DLD1 (cell line): ENCODE data around the gene NXPE3.

Source experiments
- in situ Hi-C: cut with HindIII; loops from 2 replicates; pipeline ENCODE4 v1.10.0; 2017; ENCODE audit warnings: low sequenced_read_pairs

NXPE3 gene

GRCh38 chr3:101801174-101801573 lies 22.2 kb downstream of the NXPE3 start:
- in situ Hi-C loops = no loop called here

- in situ Hi-C loops = no loop called here
Measured at GRCh38 chr3:101802179-101802578, 23.2 kb downstream of the NXPE3 start.

DNA sequence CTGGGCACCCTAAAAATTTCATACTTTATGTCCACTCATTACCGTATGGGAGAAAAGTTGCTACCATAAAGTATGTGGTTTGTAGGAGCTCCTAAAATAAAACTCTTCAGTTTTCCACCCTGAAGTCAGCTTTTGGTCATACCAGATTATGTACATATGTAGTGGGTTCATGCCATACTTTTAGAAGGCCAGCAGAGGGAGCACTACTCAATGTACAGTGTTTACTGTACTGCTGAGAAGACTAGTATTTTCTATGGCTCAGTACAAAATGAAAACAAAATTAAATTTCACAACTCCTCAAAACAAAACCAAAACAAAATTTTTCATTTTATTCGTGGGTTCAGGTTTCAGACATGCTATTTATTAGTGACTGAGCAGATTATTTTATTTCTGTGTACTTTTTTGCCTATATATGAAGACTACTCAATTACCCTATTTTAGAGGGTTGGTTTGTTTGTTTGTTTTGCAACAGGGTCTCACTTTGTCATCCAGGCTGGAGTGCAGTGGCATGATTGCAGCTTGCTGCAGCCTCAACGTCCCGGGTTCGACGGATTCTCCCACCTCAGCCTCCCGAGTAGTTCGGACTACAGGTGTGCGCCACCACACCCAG lies 24.3 kb downstream of the NXPE3 start:
- in situ Hi-C loops = no loop called here

DNA sequence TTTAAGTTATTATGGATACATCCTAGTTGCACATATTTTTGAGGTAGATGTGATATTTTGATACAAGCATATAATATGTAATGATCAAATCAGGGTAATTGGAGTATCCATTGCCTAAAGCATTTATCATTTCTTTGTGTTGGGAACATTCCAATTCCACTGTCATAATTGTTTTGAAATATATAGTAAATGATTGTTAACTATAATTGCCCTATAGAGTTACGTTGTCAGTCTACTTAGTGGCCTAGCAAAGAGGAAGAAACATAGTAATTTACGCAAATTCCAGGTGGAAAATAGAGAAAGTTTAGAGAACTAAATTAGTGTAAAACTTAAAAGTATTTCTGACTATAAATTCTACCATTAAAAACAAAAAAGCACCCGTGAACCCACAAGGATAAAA lies 24.9 kb downstream of the NXPE3 start:
- in situ Hi-C loops = no loop called here

DNA sequence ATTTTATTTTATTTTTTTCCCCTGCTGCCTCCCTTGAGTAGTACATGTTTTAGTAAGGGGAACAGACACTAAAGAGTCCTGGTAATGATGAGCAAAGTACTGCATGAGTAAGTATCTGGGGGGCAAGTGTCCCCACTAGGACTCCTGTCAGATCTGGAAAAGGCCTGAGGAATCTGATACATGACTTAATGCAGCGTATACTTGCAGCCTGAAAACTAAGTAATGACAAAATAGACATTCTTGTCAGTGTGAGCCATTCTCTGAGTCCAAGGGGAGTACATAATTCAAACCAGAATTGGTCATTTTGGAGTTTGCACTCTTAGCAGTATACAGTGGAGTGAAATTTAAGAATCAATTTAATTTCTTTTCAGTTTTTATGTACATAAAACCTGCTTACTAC lies 27.5 kb downstream of the NXPE3 start:
- in situ Hi-C loops = no loop called here

DNA sequence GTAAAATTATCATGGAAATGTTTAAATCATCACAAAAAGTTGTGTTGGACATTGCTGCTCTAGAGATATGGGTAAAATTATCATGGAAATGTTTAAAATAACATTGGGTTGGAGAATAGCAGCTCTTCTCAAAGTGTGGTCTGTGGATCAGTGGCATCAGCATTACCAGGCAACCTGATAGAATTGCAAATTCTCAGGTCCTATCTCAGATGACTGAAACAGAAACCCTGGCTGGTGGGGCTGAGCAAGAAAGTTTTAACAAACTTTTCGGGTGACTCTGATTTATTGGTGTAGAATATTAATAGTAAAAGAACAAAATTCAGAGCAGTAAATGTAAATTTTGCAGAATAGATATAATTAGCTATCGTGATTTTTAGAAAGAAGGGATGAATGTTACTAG lies 28.9 kb downstream of the NXPE3 start:
- in situ Hi-C loops = no loop called here

- in situ Hi-C loops = loop anchor here (5.0 kb wide), 1 partner anchor 428 kb away; no protein-coding TSS in a partner anchor
Measured at GRCh38 chr3:101809178-101810021, 30.4 kb downstream of the NXPE3 start.

- in situ Hi-C loops = loop anchor here (5.0 kb wide), 1 partner anchor 427 kb away; no protein-coding TSS in a partner anchor
Measured at GRCh38 chr3:101810022-101810418, 31.0 kb downstream of the NXPE3 start.

DNA sequence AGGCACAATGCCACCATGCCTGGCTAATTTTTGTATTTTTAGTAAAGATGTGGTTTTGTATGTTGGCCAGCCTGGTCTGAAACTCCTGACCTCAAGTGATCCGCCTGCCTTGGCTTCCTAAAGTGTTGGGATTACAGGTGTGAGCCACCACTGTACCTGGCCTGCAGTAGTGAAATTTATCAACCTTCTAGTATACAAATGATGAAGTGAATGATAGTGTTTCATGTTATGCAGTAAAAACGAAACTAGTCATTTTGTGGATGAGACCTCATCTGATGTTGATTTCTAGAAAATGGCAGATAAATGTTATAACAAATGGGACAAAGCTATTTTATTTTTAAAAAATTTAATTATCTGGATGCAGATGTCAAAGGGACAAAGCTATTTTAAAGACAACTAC lies 32.9 kb downstream of the NXPE3 start:
- in situ Hi-C loops = loop anchor here (5.0 kb wide), 1 partner anchor 425 kb away; no protein-coding TSS in a partner anchor

DNA sequence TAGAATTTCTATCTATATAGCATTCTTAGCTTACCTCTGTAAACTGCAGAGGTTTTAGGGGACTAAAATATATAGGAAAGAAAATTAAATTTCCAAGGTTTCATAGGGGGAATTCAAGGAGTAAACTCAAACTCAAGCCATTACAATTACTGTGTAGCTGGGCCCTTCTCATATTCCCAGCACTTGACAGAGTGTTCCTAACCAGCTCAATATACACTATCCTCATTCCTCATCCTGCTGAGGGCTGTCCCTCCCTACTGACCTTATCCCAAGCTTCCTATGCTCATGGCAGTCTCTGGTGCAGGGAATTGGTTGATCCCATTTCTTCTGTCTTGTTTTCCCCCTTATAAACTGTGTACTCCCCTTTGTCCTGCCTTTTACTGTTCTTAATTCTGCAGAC lies 33.9 kb downstream of the NXPE3 start:
- in situ Hi-C loops = loop anchor here (5.0 kb wide), 1 partner anchor 424 kb away; no protein-coding TSS in a partner anchor

GRCh38 chr3:101813817-101814440 lies 34.9 kb downstream of the NXPE3 start:
- in situ Hi-C loops = loop anchor here (5.0 kb wide), 1 partner anchor 423 kb away; no protein-coding TSS in a partner anchor

DNA sequence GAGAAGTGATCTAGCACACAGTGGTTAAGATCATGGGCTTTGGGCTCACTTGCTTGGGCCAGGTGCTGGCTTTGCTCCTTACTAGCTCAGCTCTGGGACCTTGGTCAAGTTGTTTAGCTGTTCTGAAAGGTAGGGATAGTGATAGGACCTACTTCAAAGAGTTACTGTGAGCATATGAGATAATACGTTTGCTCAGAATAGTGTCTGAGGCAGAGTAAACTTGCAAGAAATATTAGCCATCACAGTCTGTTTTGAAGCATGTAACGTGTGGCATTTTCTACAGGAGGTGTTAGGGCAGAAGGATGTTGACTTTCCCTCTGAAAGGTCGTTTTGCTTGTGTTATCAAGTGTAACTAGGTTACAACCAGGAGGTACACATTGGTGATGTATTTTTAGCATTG lies 35.8 kb downstream of the NXPE3 start:
- in situ Hi-C loops = loop anchor here (5.0 kb wide), 1 partner anchor 422 kb away; no protein-coding TSS in a partner anchor

DNA sequence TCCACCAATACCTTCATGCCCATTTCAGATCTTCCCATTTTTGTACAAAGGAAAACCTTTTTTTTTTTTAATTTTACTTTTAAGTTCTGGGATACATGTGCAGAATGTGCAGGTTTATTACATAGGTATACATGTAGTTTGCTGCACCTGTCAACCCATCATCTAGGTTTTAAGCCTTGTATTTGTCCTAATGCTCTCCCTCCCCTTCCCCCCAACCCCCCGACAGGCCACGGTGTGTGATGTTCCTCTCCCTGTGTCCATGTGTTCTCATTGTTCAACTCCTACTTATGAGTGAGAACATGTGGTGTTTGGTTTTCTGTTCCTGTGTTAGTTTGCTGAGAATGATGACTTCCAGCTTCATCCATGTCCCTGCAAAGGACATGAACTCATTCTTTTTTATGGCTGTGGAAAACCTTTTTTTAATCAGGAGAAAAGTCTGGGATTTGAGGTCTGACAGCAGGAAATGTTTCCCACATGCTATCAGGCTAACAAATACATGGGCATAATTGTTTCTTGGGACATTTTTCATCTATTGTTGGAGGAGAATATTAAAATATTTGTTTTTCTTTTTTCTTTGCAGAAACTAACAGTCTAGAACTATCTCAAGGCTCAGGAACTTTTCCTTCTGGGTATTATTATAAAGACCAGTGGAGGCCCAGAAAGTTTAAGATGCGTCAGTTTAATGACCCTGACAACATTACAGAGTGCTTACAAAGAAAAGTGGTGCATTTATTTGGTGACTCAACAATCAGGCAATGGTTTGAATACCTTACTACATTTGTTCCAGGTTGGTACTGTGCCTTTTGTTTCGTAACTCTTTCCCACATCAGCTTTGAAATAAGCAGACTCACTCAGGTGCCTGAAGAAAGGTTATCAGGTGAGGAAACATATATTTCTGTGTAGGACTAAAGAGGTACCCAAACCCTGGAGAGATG lies 37.5 kb downstream of the NXPE3 start:
- in situ Hi-C loops = no loop called here

DNA sequence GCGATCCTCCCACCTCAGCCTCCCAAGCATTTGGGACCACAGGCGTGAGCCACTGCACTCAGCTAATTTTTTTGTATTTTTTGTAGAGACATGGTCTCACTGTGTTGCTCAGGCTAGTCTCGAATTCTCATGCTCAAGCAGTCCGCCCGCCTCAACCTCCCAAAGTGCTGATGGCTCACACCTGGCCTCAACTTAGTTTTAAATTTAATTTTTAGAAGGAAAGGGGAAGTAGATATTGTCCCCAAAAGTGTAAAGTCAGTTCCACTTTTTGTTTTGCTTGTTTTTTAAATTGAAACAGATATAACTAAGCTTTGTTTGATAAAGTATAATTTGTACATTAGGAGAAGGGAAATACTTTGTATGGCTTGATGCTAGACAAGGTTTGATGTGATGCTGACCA lies 39.0 kb downstream of the NXPE3 start:
- in situ Hi-C loops = no loop called here

DNA sequence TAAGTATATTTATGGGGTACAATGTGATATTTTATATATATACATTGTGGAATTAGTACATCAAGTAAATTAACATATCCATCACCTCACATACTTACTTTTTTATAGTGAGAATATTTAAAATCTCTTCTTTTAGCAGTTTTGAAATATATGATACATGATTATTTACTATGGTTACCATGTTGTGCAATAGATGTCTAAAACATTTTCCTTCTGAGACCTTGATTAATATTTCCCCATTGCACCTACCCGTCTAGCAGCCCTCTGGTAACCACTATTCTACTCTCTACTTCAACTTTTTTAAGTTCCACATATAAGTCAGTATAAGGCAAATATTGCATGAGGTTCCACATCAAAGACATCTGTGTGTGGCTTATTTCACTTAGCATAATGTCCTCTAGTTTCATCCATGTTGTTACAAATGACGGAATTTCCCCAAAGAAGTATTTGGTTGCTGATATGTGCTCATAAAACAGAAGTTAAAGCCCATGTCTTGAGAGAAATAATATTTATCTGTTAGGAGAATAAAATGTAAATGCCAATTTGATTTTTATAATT lies 40.7 kb downstream of the NXPE3 start:
- in situ Hi-C loops = no loop called here

DNA sequence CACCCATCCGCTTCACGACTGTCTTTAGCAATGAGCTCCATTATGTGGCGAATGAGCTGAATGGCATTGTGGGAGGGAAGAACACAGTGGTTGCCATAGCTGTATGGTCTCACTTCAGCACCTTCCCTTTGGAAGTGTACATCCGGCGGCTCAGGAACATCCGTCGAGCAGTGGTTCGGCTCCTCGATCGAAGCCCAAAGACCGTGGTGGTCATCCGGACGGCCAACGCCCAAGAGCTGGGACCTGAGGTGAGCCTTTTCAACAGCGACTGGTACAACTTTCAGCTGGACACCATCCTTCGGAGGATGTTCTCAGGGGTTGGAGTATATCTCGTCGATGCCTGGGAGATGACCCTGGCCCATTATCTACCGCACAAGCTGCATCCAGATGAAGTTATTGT lies 42.5 kb downstream of the NXPE3 start:
- in situ Hi-C loops = no loop called here

DNA sequence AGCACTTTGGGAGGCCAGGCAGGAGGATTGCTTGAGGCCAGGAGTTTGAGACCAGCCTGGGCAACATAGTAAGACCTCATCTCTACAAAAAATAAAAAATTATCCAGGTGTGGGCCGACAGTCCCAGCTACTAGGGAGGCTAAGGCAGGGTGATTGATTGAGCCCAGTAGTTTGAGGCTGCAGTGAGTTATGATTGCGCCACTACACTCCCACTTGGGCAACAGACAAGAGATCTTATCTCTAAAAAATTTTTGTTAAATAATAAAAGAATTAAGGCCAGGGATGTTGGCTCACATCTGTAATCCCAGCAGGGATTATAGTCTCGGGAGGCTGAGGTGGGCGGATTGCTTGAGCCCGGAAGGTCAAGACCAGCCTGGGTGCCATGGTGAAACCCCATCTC lies 44.5 kb downstream of the NXPE3 start:
- in situ Hi-C loops = no loop called here

DNA sequence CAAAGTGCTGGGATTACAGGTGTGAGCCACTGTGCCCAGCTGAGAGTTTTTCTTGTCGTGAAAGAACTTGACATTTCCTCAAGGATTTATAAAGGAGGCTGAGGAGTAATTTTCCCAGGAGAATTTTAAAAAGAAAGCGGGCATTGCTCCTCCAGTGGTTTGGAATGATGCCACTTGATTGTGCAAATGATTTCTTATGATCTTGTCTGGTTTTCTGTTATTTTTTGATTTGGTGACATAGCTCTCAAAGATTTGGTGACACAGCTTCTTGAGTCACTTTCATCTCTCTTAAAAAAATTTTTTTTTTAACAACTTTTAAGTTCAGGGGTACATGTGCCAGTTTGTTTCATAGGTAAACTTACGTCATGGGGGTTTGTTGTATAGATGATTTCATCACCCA lies 45.7 kb downstream of the NXPE3 start:
- in situ Hi-C loops = no loop called here

DNA sequence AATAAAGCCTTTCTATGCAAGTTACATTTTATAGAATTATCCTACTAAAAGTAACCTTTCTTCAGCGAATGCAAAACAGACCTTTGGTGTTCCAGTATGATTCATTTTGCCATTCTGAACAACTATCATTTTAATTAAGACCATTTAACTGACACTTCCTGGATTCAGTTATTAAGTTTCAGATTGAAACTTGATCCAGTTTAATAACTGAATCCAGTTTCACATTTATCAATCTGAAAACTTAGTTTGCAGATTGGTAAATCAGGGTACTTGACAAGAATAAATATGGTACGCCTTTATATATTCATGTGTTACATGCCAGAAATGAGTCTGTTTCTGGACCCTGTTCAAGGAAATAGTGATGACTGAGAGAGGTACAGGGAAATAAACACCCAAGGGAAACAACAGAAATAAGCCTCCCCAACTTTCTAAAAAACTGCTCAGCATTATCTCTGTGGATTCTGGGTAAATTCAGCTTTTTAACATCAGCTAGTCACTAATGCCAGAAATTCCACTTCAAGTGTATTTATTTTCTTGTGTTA lies 47.0 kb downstream of the NXPE3 start:
- in situ Hi-C loops = no loop called here
